Lower leg skin (tissue), 3 donors: ENCODE measurements around the gene DDX24.

ENCODE experiments used
- POLR2A ChIP-seq, 2 donors: fragments of 450-650 bp; IDR thresholded peaks; one replicate each; pipeline ENCODE4 v1.6.1; 2016 to 2017; ENCODE audit warnings: antibody characterized with exemption in 2 of 2, mild to moderate bottlenecking in 1 of 2, moderate library complexity in 1 of 2
- TF ChIP-seq, protein P1 (sequence below), 3 donors: fragments of 450-650 bp; IDR thresholded peaks; one replicate each; pipeline ENCODE4 v1.5.1; 2016; ENCODE audit warnings: antibody characterized with exemption in 3 of 3, mild to moderate bottlenecking in 3 of 3, moderate library complexity in 2 of 3

DNA sequence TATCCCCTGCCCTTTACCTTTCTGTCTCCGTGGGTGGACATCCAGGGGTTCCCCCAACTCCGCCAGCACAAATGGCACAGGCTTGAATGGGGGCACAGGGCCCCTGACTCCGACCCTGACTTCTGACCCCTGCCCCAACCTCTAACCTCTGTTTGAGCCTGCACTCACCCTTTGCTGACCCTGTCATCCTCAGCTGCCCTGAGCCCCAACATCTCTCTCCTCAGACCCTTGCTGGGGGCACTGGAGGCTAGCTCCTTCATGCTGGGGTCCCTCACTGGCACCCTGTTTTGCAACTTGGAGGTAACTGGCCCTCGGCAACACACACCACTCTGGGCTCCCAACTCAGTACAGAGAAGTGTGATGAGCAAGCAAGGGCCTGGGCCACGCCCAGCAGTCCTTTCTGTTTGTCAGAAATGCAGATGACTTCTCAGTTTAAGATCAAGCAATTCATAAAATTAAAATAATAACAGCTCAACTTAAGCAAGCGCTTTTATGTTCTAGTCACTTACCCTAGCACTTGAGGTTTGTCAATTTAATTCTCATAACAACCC lies 31.6 kb upstream of the DDX24 start:
- TF ChIP-seq, protein P1, sequence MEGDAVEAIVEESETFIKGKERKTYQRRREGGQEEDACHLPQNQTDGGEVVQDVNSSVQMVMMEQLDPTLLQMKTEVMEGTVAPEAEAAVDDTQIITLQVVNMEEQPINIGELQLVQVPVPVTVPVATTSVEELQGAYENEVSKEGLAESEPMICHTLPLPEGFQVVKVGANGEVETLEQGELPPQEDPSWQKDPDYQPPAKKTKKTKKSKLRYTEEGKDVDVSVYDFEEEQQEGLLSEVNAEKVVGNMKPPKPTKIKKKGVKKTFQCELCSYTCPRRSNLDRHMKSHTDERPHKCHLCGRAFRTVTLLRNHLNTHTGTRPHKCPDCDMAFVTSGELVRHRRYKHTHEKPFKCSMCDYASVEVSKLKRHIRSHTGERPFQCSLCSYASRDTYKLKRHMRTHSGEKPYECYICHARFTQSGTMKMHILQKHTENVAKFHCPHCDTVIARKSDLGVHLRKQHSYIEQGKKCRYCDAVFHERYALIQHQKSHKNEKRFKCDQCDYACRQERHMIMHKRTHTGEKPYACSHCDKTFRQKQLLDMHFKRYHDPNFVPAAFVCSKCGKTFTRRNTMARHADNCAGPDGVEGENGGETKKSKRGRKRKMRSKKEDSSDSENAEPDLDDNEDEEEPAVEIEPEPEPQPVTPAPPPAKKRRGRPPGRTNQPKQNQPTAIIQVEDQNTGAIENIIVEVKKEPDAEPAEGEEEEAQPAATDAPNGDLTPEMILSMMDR (IDR thresholded peaks at IDR 0.05): no peak
- no peak for TF ChIP-seq POLR2A (IDR thresholded peaks at IDR 0.05)
